Colon (tissue), 2 donors: ENCODE data around the gene ROBO2.

ENCODE experiments used
- FAIRE-seq: peaks from 2 replicates; lab custom pipeline; 2012; peaks lifted over from hg19 to GRCh38; lab: Jason Lieb, UNC
- donor health status: control.
- donor health status: control.

The ROBO2 gene

DNA sequence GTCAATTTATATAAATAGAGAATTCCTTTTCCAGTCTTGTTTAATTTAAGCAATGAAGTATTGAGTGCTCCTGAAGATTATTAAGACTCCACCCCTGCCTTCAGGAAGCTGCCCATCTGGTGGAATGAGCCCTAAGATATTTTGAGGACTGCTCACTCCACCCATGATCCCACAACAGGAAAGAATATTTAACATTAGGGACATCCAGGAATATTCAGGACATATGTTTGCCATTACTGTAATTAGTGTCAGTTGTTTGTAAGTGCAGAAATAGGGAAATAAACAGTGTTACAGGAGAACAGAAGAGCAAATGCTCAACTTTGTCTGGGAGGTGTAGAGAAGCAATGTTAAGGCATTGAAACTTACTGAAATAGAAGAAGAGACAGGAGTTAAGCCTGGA, 375.0 kb downstream of the ROBO2 start:
- no peak for FAIRE-seq

DNA sequence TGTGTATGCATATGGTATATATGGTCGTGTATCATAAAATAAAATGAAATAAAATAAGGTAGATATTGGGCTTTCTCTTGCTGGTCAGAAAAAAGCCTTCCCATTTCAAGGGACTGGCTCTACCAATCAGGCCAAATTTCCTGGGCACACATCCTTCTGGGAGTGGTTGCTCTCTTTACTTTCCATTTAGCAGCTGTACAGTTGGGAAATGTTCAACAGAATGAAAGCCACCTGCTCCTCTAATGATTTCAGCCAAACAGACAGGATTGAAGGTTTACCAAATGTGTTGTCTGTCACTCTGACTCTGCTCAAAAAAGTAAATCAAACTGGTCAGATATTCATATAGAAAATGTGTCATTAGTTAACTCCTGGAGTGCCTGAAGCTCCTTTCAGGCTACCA, 380.4 kb downstream of the ROBO2 start:
- FAIRE-seq, result no peak

GRCh38 chr3:77421916-77422315, 382.0 kb downstream of the ROBO2 start:
- FAIRE-seq, result no peak

DNA sequence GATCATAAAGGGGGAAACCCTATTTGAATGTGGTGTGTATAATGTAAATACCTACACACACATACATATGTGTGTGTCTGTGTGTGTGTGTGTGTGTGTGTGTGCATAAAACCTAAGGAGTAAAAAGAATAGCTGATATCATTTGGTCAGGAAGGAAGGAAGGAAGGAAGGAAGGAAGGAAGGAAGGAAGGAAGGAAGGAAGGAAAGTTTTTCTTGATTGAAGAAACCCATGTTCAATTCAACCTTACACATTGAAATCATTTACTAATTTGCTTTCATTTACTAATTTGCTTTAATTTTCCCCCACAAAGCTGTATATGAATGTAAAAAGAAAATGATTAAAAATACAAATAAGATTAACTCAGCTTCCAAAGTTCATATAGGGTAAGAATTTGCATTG, 386.6 kb downstream of the ROBO2 start:
- FAIRE-seq, result no peak

DNA sequence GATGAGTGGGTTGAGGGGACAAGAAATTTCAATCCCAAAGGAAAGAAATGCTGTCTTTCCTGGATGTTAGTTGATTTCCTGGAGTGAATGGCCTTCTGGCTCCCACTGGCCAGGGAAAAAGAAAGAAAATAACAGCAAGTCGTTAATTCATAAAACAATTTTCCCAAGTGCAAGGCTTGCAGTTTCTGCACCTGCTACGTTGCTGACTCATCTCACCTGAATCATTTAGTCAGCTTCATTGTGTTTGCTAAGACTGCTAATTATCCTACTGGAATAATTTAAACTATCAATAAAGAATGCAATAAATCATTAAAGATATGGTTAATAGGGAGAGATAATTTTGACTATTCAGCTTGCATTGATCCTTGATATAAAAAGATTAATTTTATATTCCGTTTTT, 387.6 kb downstream of the ROBO2 start:
- no peak for FAIRE-seq

GRCh38 chr3:77436908-77437307, 397.0 kb downstream of the ROBO2 start:
- no peak for FAIRE-seq

DNA sequence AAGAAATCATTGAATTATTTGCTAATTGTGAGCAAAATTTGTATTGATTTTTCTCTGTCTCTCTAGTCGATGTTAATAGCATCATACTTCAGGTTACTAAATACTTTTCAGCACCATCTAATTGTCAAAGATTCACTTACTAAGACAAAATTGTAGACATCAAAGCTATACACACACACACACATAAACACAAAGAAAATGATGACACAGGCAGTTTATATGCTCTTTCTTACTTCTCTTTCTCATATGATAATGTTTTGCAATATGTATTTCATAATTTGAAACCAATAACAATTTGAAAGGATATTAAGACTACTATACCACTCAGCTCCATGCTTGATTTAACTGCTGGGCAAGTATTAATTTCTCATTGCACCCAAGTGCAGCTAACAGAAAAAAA, 406.2 kb downstream of the ROBO2 start:
- no peak for FAIRE-seq

DNA sequence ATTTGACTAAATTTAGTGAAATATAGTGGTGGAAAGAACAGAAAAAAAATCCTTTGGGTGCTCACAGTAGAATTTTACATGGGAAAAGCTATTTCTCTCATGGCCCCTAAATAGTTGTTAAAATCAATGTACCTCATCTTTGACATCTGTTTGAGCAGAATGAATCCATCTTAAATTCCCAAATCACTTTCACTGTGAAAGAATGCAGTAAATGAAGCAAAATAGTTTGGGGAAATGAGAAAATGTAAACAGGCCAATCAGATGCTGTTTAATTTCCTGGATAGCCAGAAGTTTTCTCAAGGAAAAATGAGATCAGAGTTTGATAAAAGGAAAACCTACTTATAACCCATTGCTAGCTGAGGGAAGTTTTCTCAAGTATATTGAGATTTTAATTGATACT, 406.9 kb downstream of the ROBO2 start:
- FAIRE-seq, result no peak

- FAIRE-seq, result no peak
These were observed 409.8 kb downstream of the ROBO2 start for GRCh38 chr3:77449459-77450350.

DNA sequence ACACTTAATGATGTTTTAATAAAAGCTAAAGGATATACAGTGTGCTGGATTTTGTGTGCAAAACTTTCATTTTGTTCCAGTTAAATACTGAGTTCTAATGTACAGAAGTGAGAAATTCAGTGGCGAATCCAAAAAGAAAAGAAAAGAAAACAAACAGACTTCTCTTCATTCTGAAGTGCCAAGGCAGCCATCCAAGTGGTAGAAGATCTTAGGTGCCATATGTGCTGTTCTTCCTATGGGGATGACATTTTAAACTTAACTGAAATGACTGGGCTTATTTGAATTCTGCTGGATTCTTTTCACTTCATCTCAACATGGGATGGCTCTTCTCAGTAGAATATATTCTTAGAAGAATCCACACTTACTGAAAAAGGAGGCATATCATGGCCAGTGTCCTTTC, 416.5 kb downstream of the ROBO2 start:
- FAIRE-seq, result no peak

DNA sequence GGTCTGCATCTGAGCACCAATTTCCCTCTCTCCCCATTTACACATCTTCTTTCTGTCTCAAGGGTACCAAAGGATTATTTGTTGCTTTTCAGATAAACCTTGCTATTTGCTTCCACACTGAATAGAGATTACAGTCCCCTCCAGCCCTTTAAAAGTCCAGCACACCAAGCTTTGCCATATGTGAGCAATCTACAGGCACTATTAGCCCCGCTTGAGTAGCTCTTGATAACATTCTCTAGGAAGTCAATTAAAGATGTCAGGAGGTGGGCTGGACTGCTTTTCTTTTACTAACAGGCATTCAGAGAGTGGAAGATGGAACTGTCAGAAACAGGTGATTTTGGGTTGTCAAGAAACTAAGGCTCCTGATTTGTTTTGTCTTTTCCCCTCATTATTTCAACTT, 417.0 kb downstream of the ROBO2 start:
- no peak for FAIRE-seq

DNA sequence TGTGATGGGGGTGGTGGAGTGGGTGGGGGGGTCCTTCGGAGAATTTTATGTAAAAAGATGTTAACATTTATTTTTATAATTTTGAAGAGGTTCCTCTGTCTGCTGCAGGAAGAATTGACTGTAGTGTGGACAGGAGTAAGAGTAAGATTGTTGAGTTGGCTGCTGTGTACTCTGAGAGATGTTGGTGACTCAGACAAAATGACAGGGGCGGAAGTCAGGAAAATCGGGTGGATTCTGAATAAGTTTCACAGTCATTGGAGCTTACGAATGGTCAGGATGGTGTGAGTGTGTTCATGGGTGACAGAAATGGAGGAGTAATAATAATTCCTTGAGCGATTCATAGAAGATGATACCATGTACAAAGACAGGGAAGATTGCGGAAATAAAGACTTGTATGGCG, 420.0 kb downstream of the ROBO2 start:
- FAIRE-seq, result no peak

DNA sequence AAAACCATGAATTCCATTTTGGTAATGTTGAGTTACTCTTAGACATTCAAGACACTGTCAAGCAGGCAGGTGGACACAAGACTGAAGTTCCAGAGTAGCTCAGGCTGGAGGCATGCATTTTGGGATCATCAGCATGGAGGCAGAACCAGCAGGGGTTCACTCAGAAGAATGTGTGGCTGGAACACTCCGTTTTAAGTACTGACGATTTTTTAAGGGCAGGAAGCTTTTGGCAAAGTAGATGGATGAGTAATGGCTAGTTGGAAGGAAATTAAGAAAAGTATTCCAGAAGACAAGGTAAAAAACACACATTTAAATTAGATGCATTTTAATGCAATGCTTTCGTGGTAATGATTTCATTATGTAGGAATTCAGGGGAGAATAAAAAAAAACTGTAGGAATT, 420.4 kb downstream of the ROBO2 start:
- no peak for FAIRE-seq

DNA sequence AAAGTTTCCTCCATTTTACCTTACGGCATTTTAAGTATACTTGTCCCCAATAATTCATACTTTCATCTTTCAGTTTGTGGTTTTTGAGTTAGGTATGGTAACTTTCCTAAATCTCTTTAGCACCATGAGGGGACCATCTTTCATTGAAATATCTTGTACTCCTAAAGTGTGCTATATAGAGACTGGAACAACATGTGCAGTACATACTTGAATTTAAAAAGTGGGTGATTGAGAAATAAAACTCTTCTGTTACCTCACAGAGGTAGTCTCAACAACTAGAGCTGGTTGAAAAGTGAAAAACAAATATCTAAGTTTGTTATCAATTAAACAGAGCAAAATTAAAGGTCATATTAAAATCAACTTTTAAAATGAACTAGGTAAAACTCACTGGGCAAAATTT, 423.1 kb downstream of the ROBO2 start:
- FAIRE-seq, result no peak

DNA sequence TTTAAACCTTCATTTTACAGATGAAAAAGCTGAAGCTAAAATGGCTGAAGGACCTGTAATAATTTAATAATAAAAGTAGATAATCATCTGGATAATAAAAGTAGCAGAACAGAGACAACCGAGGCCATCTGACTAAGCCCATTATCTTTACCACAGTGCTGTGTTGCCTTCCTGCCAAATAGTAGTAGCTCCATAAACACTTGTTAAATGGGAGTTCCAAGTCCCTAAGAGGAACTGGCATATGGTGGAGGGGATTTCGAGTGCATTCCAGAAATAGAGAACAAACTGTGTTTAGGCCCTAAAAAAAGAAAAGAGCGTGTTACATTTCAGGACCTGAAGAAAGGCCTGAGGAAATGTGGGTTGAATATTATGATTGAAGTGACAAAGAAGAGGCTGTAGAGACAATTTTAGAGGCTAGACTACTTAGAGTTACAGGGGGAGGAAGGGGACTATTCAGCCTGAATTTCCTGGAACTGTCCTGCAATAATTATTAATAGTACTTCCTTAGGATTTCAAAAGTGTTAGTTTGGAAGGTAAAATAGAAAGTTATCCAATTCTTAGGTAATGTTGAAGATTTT, 424.3 kb downstream of the ROBO2 start:
- no peak for FAIRE-seq

DNA sequence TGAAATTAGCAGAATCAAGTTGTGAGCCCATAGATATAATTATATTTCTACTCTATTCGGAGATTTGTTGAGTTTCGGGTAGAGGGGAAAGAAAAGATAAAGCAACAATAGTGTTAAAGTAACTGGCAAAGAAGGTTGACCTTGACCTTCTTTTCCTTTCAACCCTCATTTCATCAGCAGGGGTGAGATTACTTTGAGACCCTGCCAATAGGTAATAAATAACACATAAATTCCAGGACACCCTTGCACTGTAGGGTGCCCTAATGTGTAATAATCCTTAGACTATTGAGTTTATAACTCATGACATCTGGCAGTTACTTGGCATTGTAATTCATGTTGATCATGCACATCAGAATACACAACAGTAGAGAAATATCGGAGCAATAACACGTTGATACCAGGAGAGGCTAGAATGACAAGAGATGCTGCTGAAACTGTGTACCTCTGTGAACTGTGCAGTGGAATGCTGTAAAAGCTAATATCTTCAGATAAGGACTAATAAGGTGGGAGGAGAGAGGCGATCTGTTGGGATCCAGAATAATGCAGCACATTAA, 426.7 kb downstream of the ROBO2 start:
- no peak for FAIRE-seq

GRCh38 chr3:77467702-77468625, 428.1 kb downstream of the ROBO2 start:
- no peak for FAIRE-seq

DNA sequence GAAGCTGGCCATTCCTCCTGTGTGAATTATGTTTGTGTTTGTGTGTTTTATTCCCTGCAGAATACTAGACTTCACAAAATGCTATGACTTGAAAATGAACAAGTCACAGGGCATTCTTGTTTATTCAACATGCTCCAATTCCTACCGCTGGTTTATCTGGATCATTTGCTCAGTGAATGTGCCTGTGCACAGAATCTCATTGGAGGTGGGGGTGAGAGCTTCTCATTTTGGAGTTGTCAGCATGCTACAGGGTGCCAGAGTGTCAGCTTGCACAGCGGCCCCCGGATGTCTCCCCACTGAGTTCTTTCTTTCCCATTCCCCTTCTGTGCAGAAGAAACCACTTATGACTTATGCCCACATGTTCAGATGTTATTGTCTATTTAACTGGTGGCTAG, 428.7 kb downstream of the ROBO2 start:
- no peak for FAIRE-seq

DNA sequence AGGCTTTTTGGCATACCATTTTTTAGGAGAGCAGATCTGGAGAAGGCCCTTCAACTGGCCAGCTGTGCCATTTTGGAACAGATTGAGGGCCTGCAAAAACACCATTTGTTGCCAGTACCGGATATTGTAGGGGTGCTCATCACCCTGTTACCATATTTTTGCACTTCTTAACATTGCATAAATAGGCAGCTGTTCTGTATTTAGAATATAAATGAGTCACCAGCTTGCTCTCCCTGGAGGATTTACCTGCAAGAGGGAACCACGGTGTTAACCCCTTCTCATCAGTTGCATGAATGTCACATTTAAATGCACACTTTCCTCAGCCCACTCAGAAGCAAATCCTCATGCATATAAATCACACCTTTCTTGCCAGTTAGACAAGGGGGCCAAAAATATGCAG, 435.6 kb downstream of the ROBO2 start:
- FAIRE-seq, result no peak

DNA sequence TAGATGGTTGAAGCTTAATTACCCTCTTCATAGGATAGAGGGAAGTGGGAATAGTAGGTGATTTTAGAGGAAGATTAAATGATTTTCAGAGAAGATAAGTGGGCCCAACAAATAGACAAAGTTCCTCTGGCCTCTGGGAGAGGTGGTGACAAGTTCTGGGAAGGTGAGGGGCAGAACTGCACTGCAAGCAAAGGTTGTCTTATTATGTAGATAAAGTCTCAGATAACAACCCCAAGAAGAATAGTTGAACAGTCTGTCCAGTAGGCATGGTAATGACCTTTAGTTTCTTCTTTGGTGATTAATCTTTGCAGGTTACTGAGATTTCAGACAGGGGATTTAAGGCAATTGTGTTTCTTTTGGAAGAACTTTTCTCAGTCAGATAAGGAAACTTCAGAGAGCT, 439.1 kb downstream of the ROBO2 start:
- FAIRE-seq, result no peak

DNA sequence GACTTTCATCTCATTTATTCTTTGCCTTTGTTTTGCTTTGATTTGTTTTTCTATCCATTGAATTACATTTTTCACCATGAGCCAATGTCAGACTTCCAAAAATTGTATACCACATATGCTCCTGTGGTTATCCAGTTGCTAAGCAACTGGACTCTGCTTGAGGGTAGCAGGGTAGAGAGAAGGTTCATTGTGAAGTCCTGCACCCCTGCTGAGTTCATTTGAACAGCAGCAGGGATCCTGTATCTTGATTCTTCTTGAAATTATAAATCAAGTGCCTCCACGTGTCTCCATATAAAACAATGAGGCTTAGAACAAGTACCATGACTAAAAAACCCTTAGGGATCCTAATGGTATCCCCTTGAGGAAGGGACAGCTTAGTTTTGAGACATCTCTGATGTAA, 449.3 kb downstream of the ROBO2 start:
- no peak for FAIRE-seq

DNA sequence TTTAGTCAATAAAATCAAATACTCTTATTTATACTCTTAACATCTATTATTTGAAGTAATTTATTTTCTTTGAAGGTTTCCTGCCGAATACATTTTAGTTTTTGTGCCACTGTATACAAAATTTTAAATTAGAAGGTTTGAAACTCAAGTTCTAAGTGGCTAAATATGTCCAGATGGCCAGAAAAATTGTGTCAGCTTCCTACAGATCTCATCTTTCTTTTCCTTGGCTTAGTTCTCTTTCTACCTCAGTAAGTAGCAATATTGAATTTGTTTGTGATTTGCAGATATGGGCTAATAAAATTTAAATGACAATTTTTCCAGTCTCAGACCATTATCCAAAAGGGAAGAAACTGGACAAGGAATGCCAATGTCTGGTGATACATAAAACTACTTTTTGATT, 452.1 kb downstream of the ROBO2 start:
- FAIRE-seq, result no peak

- FAIRE-seq, result no peak
These were observed 460.8 kb downstream of the ROBO2 start for GRCh38 chr3:77500721-77501120.
